A673 (cell line): ENCODE data around the gene ABCA4. TPM values are rescaled to one million over a fixed set of nuclear protein-coding genes. Genes with fewer than 3 reads are reported as not detected.

Experiments
- BruUV-seq: library from RNA; stranded (reverse); fragments of 400-500 nt; replicated peaks from 2 replicates; lab custom pipeline; 2021; lab: Mats Ljungman, UMichigan
- CTCF ChIA-PET: fragments of 300-600 bp; sonication (Branson Sonifier 250); formaldehyde crosslinking; loops from one replicate; lab custom pipeline; 2022; ENCODE audit warnings: antibody characterized with exemption; lab: Charles Lee
- POLR2A ChIA-PET: fragments of 300-600 bp; sonication (Branson Sonifier 250); formaldehyde crosslinking; loops from one replicate; lab custom pipeline; 2022; ENCODE audit warnings: antibody characterized with exemption; ENCODE audit not compliant: low non-redundant PET; lab: Charles Lee
- DNase-seq: peaks from one replicate; pipeline ENCODE4 v3.0.0-alpha.2; 2015; ENCODE audit warnings: low spot score
- H3K27ac ChIP-seq: fragments of 200-600 bp; sonication (generic); 2 replicates; pipeline ENCODE4 v1.5.1; 2016; ENCODE audit warnings: mixed run types, low read depth, mild to moderate bottlenecking, mixed read lengths, antibody characterized with exemption, low read length; ENCODE audit not compliant: poor library complexity, severe bottlenecking
- H3K27me3 ChIP-seq: fragments of 200-600 bp; sonication (generic); replicated peaks from 2 replicates; pipeline ENCODE4 v1.6.1; 2017; ENCODE audit warnings: mixed run types, low read depth, mild to moderate bottlenecking, mixed read lengths, antibody characterized with exemption, low read length; ENCODE audit not compliant: insufficient read depth, poor library complexity
- H3K36me3 ChIP-seq: fragments of 200-600 bp; sonication (generic); 2 replicates; pipeline ENCODE4 v1.6.1; 2016; ENCODE audit warnings: mixed run types, mild to moderate bottlenecking, mixed read lengths, antibody characterized with exemption, low read length; ENCODE audit not compliant: insufficient read depth, poor library complexity, severe bottlenecking
- H3K4me1 ChIP-seq: fragments of 200-600 bp; sonication (generic); 2 replicates; pipeline ENCODE4 v1.6.1; 2017; ENCODE audit warnings: mixed run types, mild to moderate bottlenecking, mixed read lengths, antibody characterized with exemption, low read length; ENCODE audit not compliant: insufficient read depth, poor library complexity, severe bottlenecking
- H3K4me3 ChIP-seq: fragments of 200-600 bp; sonication (generic); 2 replicates; pipeline ENCODE4 v1.5.1; 2016; ENCODE audit warnings: low read depth, mixed run types, mild to moderate bottlenecking, mixed read lengths, low read length; ENCODE audit not compliant: poor library complexity, severe bottlenecking
- H3K9me3 ChIP-seq: fragments of 200-600 bp; sonication (generic); 2 replicates; pipeline ENCODE4 v1.6.1; 2016; ENCODE audit warnings: mixed run types, low read depth, mild to moderate bottlenecking, mixed read lengths, antibody characterized with exemption, low read length; ENCODE audit not compliant: poor library complexity, severe bottlenecking
- CTCF ChIP-seq: fragments of 300-800, 200-600 bp; sonication (generic); conservative IDR thresholded peaks from 2 replicates; pipeline ENCODE4 v1.5.1; 2017; ENCODE audit warnings: low read depth, mild to moderate bottlenecking, antibody characterized with exemption, low read length, moderate library complexity, mixed read lengths
- EZH2 ChIP-seq: fragments of 200-600 bp; sonication (generic); IDR thresholded peaks from 2 replicates; pipeline ENCODE4 v1.6.1; 2017; ENCODE audit warnings: borderline replicate concordance, low read depth, mild to moderate bottlenecking, mixed read lengths, antibody characterized with exemption, low read length; ENCODE audit not compliant: poor library complexity, severe bottlenecking
- intact Hi-C: fragments of 100-400 bp; cut with micrococcal nuclease; formaldehyde crosslinking; loops from one replicate; pipeline ENCODE4 v1.10.0; 2022; ENCODE audit not compliant: unreplicated experiment
- total RNA-seq: library from RNA; stranded (reverse); gene quantifications from 2 replicates; pipeline ENCODE4 v1.2.3, GENCODE V29; 2021

Gene ABCA4
- total RNA-seq, 1 experiment from 2014 or later, result 0.09 TPM

DNA sequence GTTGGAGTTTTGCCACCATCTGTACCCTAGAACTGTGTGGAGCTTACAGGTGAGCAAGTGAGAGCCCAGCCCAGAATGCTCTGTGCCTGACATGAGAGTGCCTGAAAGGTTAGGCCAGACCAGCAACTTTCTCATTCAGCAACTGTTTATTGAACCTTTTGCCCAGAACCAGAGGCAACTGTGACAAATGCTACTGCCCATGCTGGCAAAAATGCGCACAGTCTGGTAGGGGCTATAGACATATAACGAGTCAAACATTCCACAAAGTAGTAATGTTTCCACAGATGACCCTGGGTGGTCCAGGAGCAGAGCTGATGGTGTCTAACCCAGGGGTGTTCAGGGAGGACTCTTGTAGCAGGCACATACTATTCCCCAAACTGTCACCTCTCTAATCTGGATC, 155.7 kb downstream of the ABCA4 start:
- no TSS peak for BruUV-seq
- no peaks in the 10 kb centered on the region for H3K9me3 ChIP-seq
- DNase-seq, result no peak
- no peaks in the 10 kb centered on the region for H3K27me3 ChIP-seq
- no peak for TF ChIP-seq EZH2
- TF ChIP-seq CTCF, result no peak
- no peaks in the 10 kb centered on the region for H3K36me3 ChIP-seq
- no peak overlapping the region for H3K27ac ChIP-seq
- ChIA-PET POLR2A (no interaction called here), CTCF (no interaction called here)
- H3K4me3 ChIP-seq, result no peak overlapping the region
- no peaks in the 10 kb centered on the region for H3K4me1 ChIP-seq
- intact Hi-C loops, result no loop called here

GRCh38 chr1:93964777-93965200, 156.2 kb downstream of the ABCA4 start:
- Histone ChIP-seq H3K36me3 (no peaks in the 10 kb centered on the region), H3K4me1 (no peaks in the 10 kb centered on the region), H3K4me3 (no peak overlapping the region), H3K9me3 (no peaks in the 10 kb centered on the region), H3K27ac (no peak overlapping the region), H3K27me3 (no peaks in the 10 kb centered on the region)
- no peak for TF ChIP-seq EZH2
- no peak for TF ChIP-seq CTCF
- ChIA-PET CTCF (no interaction called here), POLR2A (no interaction called here)
- BruUV-seq, result no TSS peak
- DNase-seq, result no peak
- intact Hi-C loops, result no loop called here

GRCh38 chr1:93964096-93964776, 156.7 kb downstream of the ABCA4 start:
- Histone ChIP-seq H3K27ac (no peak overlapping the region), H3K36me3 (no peaks in the 10 kb centered on the region), H3K4me3 (no peak overlapping the region), H3K9me3 (no peaks in the 10 kb centered on the region), H3K4me1 (no peaks in the 10 kb centered on the region), H3K27me3 (no peaks in the 10 kb centered on the region)
- DNase-seq, result no peak
- POLR2A ChIA-PET, result interaction anchor here (0.5 kb wide), 1 partner anchor 866 kb away, joined by 3 read pairs; no protein-coding TSS in a partner anchor
- TF ChIP-seq EZH2 (no peak), CTCF (no peak)
- CTCF ChIA-PET, result no interaction called here
- BruUV-seq, result no TSS peak
- intact Hi-C loops, result no loop called here
